Transverse colon (tissue), 4 donors: Measurements from ENCODE around the gene DUSP2. TPM values are rescaled to one million over a fixed set of nuclear protein-coding genes. Genes with fewer than 3 reads are reported as not detected.

Experiments
- DNase-seq: peaks from one replicate; pipeline ENCODE4 v3.0.0-alpha.2; 2019
- H3K27ac ChIP-seq, 4 donors: fragments of 200-600 bp; sonication (generic); 2 replicates each; pipeline ENCODE4 v1.5.1; 2016 to 2018; ENCODE audit warnings: inconsistent platforms in 4 of 4
- H3K27me3 ChIP-seq: fragments of 200-600 bp; sonication (generic); 2 replicates; pipeline ENCODE4 v1.5.1; 2017; ENCODE audit warnings: inconsistent platforms
- H3K36me3 ChIP-seq, 4 donors: fragments of 200-600 bp; sonication (generic); 2 replicates each; pipeline ENCODE4 v1.5.1; 2017 to 2019; ENCODE audit warnings: inconsistent platforms in 4 of 4
- H3K4me1 ChIP-seq, 4 donors: fragments of 200-600 bp; sonication (generic); 2 replicates each; pipeline ENCODE4 v1.5.1; 2017 to 2020; ENCODE audit warnings: inconsistent platforms in 4 of 4
- H3K4me3 ChIP-seq, 4 donors: fragments of 200-600 bp; sonication (generic); 1 replicate in 1 of 4; 2 replicates in 3 of 4; pipeline versions ENCODE4 v1.5.1 to v1.6.1; 2017 to 2019; ENCODE audit warnings: inconsistent platforms in 4 of 4
- H3K9me3 ChIP-seq, 2 donors: fragments of 200-600 bp; sonication (generic); 2 replicates each; pipeline ENCODE4 v1.5.1; 2017 to 2019; ENCODE audit warnings: inconsistent platforms in 2 of 2
- EP300 ChIP-seq: sonication (generic); formaldehyde crosslinking; IDR thresholded peaks from one replicate; pipeline ENCODE4 v1.6.1; 2017; ENCODE audit warnings: antibody characterized with exemption, low read depth
- POLR2A ChIP-seq: fragments of 450-650 bp; IDR thresholded peaks from one replicate; pipeline ENCODE4 v1.6.1; 2016; ENCODE audit warnings: antibody characterized with exemption, mild to moderate bottlenecking, moderate library complexity
- POLR2AphosphoS5 ChIP-seq, 3 donors: sonication (generic); formaldehyde crosslinking; IDR thresholded peaks; one replicate each; pipeline ENCODE4 v1.6.1; 2016; ENCODE audit warnings: antibody characterized with exemption in 3 of 3
- WGBS, 2 donors: methylation state at CpG; one replicate each; pipeline ENCODE4 v1.1.5; 2018; ENCODE audit warnings: low coverage in 1 of 2; 5-methylcytosine and 5-hydroxymethylcytosine counted together
- in situ Hi-C, 4 donors: fragments of 200-750 bp; cut with MboI; loops; one replicate each; pipeline versions ENCODE4 v1.15.0 to v1.15.1; 2017; ENCODE audit warnings: low sequenced_read_pairs in 3 of 4, low pct_ligation_motif_present in 1 of 4, low pct_unique_long_range_greater_than_20kb in 1 of 4
- intact Hi-C: fragments of 100-400 bp; cut with DNase I; formaldehyde crosslinking; loops from one replicate; pipeline ENCODE4 v1.15.1; 2023; ENCODE audit warnings: low total_unique reads
- total RNA-seq, 4 donors: library from RNA; depleted of rRNA; stranded (reverse); fragments of >200 nt; gene quantifications; one replicate each; pipeline ENCODE4 v1.1.0, GENCODE V29; 2016
- TF ChIP-seq, protein P1 (sequence below), 5 experiments: fragments of 200-600 bp in 3 of 5; fragments of 450-650 bp in 2 of 5; sonication (generic) in 3 of 5; IDR thresholded peaks; 1 replicate in 2 of 5; 2 replicates in 3 of 5; pipeline ENCODE4 v1.5.1; 2016 to 2017; ENCODE audit warnings: antibody characterized with exemption in 5 of 5, inconsistent platforms in 3 of 5, mild to moderate bottlenecking in 2 of 5, moderate library complexity in 1 of 5

The DUSP2 gene
- total RNA-seq, 4 donors from 2014 or later: 1.6 to 25.1 (median 9.1) TPM; not detected in 1

DNA sequence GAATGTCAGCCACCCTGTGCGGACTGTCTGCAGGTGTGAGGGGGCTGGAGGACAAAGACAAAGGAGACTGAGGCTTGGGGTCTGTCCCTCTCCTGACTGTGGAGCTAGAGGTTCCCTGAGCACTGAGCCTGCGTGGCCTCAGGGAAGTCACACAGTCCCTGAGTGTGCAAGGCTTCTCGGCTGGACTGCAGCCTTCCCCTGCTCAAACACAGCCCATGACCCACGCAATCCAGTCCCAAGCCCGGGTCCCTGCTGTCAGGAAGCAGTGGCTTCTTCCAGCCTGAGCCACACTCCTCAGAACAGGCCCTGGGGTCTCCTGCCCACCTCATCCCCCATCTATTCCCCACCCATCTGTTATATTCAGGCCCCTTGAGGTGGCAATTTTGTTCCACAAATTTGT is 9.6 kb downstream of the DUSP2 start:
- in situ Hi-C loops (no loop called here), intact Hi-C loops (no loop called here)
- no peaks in the 10 kb centered on the region for H3K9me3 ChIP-seq
- no peak for DNase-seq
- peaks cover 3% of the 10 kb centered on the region for H3K27me3 ChIP-seq
- 86% methylated on average over 5 of the region's 5 CpGs; no CpG with 5 or more reads in 1 of the 2 donors for WGBS, 2 donors
- TF ChIP-seq POLR2A (no peak), POLR2AphosphoS5 (IDR thresholded peaks at IDR 0.05) (no peak), EP300 (no peak)
- TF ChIP-seq, protein P1, sequence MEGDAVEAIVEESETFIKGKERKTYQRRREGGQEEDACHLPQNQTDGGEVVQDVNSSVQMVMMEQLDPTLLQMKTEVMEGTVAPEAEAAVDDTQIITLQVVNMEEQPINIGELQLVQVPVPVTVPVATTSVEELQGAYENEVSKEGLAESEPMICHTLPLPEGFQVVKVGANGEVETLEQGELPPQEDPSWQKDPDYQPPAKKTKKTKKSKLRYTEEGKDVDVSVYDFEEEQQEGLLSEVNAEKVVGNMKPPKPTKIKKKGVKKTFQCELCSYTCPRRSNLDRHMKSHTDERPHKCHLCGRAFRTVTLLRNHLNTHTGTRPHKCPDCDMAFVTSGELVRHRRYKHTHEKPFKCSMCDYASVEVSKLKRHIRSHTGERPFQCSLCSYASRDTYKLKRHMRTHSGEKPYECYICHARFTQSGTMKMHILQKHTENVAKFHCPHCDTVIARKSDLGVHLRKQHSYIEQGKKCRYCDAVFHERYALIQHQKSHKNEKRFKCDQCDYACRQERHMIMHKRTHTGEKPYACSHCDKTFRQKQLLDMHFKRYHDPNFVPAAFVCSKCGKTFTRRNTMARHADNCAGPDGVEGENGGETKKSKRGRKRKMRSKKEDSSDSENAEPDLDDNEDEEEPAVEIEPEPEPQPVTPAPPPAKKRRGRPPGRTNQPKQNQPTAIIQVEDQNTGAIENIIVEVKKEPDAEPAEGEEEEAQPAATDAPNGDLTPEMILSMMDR (IDR thresholded peaks at IDR 0.05): no peak
- no peak overlapping the region for H3K27ac ChIP-seq
- no peak overlapping the region for H3K4me3 ChIP-seq
- no peaks in the 10 kb centered on the region for H3K36me3 ChIP-seq
- peaks cover 0 to 9% (median 2%) of the 10 kb centered on the region in 4 donors for H3K4me1 ChIP-seq

DNA sequence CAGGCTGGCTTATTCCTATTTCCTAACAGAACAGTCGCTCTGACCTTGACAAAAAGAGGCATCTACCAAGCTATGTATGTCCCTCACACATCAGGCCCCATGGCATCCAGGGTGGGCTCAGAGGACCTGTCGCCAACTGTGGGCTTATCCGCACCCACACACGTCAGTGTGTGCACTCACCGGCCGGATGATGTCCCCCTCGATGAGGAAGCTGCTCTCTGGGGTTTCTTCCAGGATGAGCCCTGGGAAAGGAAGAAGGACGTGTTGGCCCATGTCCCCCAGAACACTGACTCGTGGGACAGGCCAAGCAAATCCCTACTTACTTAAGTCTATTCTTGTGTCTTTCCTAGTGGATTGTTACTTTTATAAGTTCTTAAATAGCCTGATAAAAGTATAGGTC is 10.1 kb downstream of the DUSP2 start:
- Histone ChIP-seq H3K36me3 (no peaks in the 10 kb centered on the region), H3K27ac (no peak overlapping the region), H3K4me3 (no peak overlapping the region), H3K27me3 (peaks cover 3% of the 10 kb centered on the region), H3K9me3 (no peaks in the 10 kb centered on the region), H3K4me1 (peaks cover 0 to 9% (median 2%) of the 10 kb centered on the region in 4 donors)
- no peak for TF ChIP-seq POLR2AphosphoS5 (IDR thresholded peaks at IDR 0.05)
- TF ChIP-seq, protein P1 (IDR thresholded peaks at IDR 0.05): no peak
- TF ChIP-seq POLR2A: no peak
- TF ChIP-seq EP300: no peak
- 86 to 87% methylated on average over 7 to 9 of the region's 9 CpGs for WGBS, 2 donors
- intact Hi-C loops: no loop called here
- in situ Hi-C loops: no loop called here
- no peak for DNase-seq

DNA sequence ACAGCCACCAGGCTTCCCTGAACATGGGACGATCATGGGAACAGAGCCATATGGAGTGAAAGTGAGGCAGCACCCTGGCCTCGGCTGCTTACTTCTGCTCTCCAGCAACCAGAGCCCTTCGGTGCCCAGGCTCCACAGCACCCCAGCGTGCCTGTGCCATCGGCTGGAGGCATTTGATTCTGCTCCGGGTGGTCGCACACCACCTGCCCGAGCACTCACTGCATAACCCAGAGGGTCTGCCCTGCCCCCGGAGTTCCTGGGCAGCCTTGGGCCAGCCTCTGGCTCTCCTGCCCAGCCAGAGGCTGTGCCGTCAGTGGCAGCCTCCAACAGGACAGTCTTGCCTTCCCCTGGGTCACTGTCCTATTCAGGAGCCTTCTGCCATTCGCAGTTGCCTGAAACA is 10.8 kb downstream of the DUSP2 start:
- no peak overlapping the region for H3K27ac ChIP-seq
- H3K4me3 ChIP-seq: no peak overlapping the region
- in situ Hi-C loops: no loop called here
- no peak for DNase-seq
- no peaks in the 10 kb centered on the region for H3K36me3 ChIP-seq
- H3K27me3 ChIP-seq: peaks cover 3% of the 10 kb centered on the region
- 81% methylated on average over 7 of the region's 11 CpGs; no CpG with 5 or more reads in 1 of the 2 donors for WGBS, 2 donors
- TF ChIP-seq, protein P1 (IDR thresholded peaks at IDR 0.05): no peak
- TF ChIP-seq POLR2AphosphoS5 (IDR thresholded peaks at IDR 0.05) (no peak), POLR2A (no peak), EP300 (no peak)
- intact Hi-C loops: no loop called here
- peaks cover 0 to 9% (median 2%) of the 10 kb centered on the region in 4 donors for H3K4me1 ChIP-seq
- no peaks in the 10 kb centered on the region for H3K9me3 ChIP-seq

DNA sequence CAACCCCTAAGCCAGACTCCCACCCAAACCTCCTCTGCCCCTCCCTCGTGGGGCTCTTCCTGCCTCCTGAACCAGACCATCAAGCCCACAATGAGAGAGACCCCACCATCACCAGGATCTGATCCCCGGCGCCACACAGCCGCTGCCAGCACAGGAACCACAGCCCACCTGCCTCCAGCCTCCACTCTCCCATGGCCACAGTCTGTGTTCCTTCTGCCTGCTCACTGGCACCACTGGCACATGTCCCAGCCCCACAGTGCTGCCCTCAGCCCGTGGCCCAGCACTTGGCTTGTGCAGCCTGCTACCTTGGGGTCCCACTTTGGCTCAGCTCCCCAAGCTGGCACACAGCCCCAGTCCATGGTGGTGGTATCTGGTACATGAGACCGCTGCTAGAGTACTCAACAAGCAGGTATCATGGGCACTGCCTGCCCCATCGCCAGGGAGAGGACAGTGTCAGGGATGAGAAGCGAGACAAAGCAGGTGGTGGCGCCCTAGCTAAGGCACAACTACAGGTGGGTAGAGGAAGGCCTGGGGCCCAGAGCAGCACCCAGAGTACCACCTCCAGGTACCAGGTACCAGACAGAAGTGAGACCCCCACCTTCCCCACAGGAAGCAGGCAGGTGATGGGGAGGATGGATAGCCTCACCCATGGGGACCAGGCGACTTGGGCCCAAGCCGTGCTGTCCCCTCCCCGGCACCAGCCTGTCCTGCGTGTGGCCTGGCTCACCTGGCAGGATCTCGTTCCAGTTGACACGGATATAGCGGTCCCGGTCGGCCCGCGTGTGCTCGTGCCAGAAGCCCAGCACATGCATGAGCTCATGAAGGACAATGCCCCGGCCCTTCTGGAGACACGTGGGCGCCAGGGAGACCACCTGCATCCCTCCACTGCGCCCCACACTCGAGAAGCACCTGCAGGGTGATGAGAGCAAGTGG is 13.2 kb downstream of the DUSP2 start:
- in situ Hi-C loops: no loop called here
- Histone ChIP-seq H3K27ac (no peak overlapping the region), H3K4me3 (no peak overlapping the region), H3K4me1 (no peaks in the 10 kb centered on the region), H3K27me3 (no peaks in the 10 kb centered on the region), H3K9me3 (no peaks in the 10 kb centered on the region), H3K36me3 (no peaks in the 10 kb centered on the region)
- DNase-seq: no peak
- TF ChIP-seq, protein P1 (IDR thresholded peaks at IDR 0.05): no peak
- 92% methylated on average over 20 of the region's 26 CpGs; no CpG with 5 or more reads in 1 of the 2 donors for WGBS, 2 donors
- intact Hi-C loops: no loop called here
